Testis (tissue), 2 donors: ENCODE measurements around the gene SHISAL1.

ENCODE experiments used
- CTCF ChIP-seq, 3 experiments: fragments of 450-650 bp in 2 of 3; fragments of 200-600 bp in 1 of 3; sonication (generic) in 1 of 3; IDR thresholded peaks; one replicate each; pipeline ENCODE4 v1.5.1; 2016 to 2019; ENCODE audit warnings: antibody characterized with exemption in 3 of 3, mild to moderate bottlenecking in 2 of 3, moderate library complexity in 1 of 3
- POLR2A ChIP-seq: fragments of 450-650 bp; IDR thresholded peaks from one replicate; pipeline ENCODE4 v1.6.1; 2017; ENCODE audit warnings: antibody characterized with exemption, mild to moderate bottlenecking, moderate library complexity

GRCh38 chr22:44360306-44360667 is 47.5 kb upstream of the SHISAL1 start:
- TF ChIP-seq CTCF (IDR thresholded peaks at IDR 0.05), result no peak
- TF ChIP-seq POLR2A, result no peak
